GM12892 (cell line): ENCODE measurements around the gene PRKAA2.
"Not testable (repeated sequence)": the region's sequence is repeated elsewhere in the genome, so short reads cannot be mapped to it uniquely, and the experiment has no call there.

Experiments
- POLR2A ChIP-seq: IDR thresholded peaks from 2 replicates; pipeline ENCODE4 v1.6.1; 2011; ENCODE audit warnings: low read depth, low read length, control low read depth
- POLR2AphosphoS5 ChIP-seq: IDR thresholded peaks from 2 replicates; pipeline ENCODE4 v1.6.1; 2011; ENCODE audit warnings: low read depth, low read length, control low read depth

DNA sequence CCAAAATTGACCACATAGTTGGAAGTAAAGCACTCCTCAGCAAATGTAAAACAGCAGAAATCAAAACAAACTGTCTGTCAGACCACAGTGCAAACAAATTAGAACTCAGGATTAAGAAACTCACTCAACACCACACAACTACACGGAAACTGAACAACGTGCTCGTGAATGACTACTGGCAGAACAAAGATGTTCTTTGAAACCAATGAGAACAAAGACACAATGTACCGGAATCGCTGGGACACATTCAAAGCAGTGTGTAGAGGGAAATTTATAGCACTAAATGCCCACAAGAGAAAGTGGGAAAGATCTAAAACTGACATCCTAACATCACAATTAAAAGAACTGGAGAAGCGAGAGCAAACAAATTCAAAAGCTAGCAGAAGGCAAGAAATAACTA lies 34.3 kb upstream of the PRKAA2 start:
- not testable (repeated sequence) for TF ChIP-seq POLR2AphosphoS5, POLR2A
